ENCODE data around the gene SYPL2.

The SYPL2 gene

GRCh38 chr1:109484519-109484975 lies 18.2 kb downstream of the SYPL2 start:
- Histone ChIP-seq H3K27me3 (ENCODE audit: control insufficient read depth, insufficient read depth, low read length) (peaks cover 2% of the 10 kb centered on the region), H3K9ac (ENCODE audit: low read depth, low read length) (peak overlapping the region; percentile 49), H3K4me1 (ENCODE audit: control insufficient read depth, insufficient read depth, low read length) (peaks cover 3% of the 10 kb centered on the region), H3K9me3 (ENCODE audit: control insufficient read depth, insufficient read depth, low read length) (no peaks in the 10 kb centered on the region), H3K36me3 (ENCODE audit: control insufficient read depth, insufficient read depth, low read length) (peaks cover 11% of the 10 kb centered on the region), H3K4me3 (ENCODE audit: low read depth, low read length) (peak overlapping the region; percentile 96)

GRCh38 chr1:109485001-109485400 lies 18.7 kb downstream of the SYPL2 start:
- Histone ChIP-seq H3K4me3 (ENCODE audit: low read depth, low read length) (peak overlapping the region; percentile 96), H3K9ac (ENCODE audit: low read depth, low read length) (no peak overlapping the region), H3K36me3 (ENCODE audit: control insufficient read depth, insufficient read depth, low read length) (peaks cover 11% of the 10 kb centered on the region), H3K27me3 (ENCODE audit: control insufficient read depth, insufficient read depth, low read length) (peaks cover 2% of the 10 kb centered on the region), H3K4me1 (ENCODE audit: control insufficient read depth, insufficient read depth, low read length) (peaks cover 3% of the 10 kb centered on the region), H3K9me3 (ENCODE audit: control insufficient read depth, insufficient read depth, low read length) (no peaks in the 10 kb centered on the region)

DNA sequence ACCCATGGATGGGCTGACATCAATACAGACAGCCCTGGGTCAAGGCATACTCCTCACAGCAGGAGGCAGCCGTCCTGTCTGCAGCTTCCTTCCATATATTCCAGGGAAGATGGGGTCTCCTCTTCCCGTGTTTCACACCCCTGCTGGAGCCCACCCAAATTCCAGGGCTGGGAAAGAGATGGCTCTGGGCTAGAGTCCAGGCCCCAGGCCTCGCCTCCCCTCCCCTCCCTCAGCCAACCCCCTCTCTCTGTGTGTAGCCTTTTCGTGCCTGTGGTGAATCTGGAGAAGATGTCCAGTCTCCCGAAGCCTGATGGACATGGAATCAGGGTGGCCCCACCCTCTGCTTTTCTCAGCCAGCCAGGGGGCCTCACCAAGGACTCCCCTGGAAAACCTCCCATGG lies 20.9 kb downstream of the SYPL2 start:
- Histone ChIP-seq H3K9ac (ENCODE audit: low read depth, low read length) (no peak overlapping the region), H3K4me1 (ENCODE audit: control insufficient read depth, insufficient read depth, low read length) (peaks cover 3% of the 10 kb centered on the region), H3K27me3 (ENCODE audit: control insufficient read depth, insufficient read depth, low read length) (peaks cover 2% of the 10 kb centered on the region), H3K9me3 (ENCODE audit: control insufficient read depth, insufficient read depth, low read length) (no peaks in the 10 kb centered on the region), H3K36me3 (ENCODE audit: control insufficient read depth, insufficient read depth, low read length) (peaks cover 11% of the 10 kb centered on the region), H3K4me3 (ENCODE audit: low read depth, low read length) (no peak overlapping the region)

DNA sequence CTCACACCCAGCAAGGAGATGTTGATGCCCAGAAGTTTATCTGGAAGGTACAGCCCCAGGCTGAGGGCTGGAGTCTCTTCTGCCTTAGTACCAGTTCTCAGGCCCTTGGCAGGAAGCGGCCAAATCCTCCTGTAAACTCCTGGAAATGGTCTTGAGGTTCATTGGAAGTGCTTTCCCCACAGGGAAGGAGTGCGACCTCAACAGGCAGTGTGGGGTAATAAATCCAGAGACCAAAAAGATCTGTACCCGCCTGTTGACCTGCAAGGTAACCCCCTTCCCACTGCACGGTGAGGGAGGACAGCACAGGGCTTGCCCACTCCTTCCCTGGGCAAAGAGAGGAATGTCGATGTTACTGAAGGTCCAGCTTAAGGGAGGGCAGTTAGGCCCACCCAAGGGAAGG lies 21.9 kb downstream of the SYPL2 start:
- Histone ChIP-seq H3K9ac (ENCODE audit: low read depth, low read length) (no peak overlapping the region), H3K4me3 (ENCODE audit: low read depth, low read length) (no peak overlapping the region), H3K4me1 (ENCODE audit: control insufficient read depth, insufficient read depth, low read length) (peaks cover 3% of the 10 kb centered on the region), H3K36me3 (ENCODE audit: control insufficient read depth, insufficient read depth, low read length) (peaks cover 11% of the 10 kb centered on the region), H3K27me3 (ENCODE audit: control insufficient read depth, insufficient read depth, low read length) (no peaks in the 10 kb centered on the region), H3K9me3 (ENCODE audit: control insufficient read depth, insufficient read depth, low read length) (no peaks in the 10 kb centered on the region)

DNA sequence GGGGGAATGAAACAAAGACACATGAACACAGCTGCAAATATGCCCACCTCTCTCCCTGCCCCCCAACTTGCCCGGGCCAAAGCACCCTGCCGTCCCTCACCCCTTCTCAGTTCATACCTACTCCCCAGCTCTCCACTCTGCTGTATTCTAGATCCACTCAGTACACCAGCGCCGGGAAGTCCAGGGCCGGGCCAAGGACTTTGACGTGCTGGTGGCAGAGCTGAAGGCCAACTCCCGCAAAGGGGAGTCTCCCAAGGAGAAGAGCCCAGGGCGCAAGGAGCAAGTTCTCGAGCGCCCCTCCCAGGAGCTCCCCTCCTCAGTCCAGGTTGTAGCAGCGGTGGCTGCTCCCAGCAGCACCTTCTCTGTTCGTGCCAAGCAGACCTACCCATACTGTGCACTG lies 22.4 kb downstream of the SYPL2 start:
- Histone ChIP-seq H3K4me3 (ENCODE audit: low read depth, low read length) (no peak overlapping the region), H3K9me3 (ENCODE audit: control insufficient read depth, insufficient read depth, low read length) (no peaks in the 10 kb centered on the region), H3K4me1 (ENCODE audit: control insufficient read depth, insufficient read depth, low read length) (peaks cover 6% of the 10 kb centered on the region), H3K9ac (ENCODE audit: low read depth, low read length) (no peak overlapping the region), H3K27me3 (ENCODE audit: control insufficient read depth, insufficient read depth, low read length) (no peaks in the 10 kb centered on the region), H3K36me3 (ENCODE audit: control insufficient read depth, insufficient read depth, low read length) (peaks cover 11% of the 10 kb centered on the region)

GRCh38 chr1:109490029-109490933 lies 23.9 kb downstream of the SYPL2 start:
- Histone ChIP-seq H3K9ac (ENCODE audit: low read depth, low read length) (no peak overlapping the region), H3K9me3 (ENCODE audit: control insufficient read depth, insufficient read depth, low read length) (no peaks in the 10 kb centered on the region), H3K27me3 (ENCODE audit: control insufficient read depth, insufficient read depth, low read length) (no peaks in the 10 kb centered on the region), H3K4me3 (ENCODE audit: low read depth, low read length) (no peak overlapping the region), H3K36me3 (ENCODE audit: control insufficient read depth, insufficient read depth, low read length) (peaks cover 11% of the 10 kb centered on the region), H3K4me1 (ENCODE audit: control insufficient read depth, insufficient read depth, low read length) (peaks cover 4% of the 10 kb centered on the region)

DNA sequence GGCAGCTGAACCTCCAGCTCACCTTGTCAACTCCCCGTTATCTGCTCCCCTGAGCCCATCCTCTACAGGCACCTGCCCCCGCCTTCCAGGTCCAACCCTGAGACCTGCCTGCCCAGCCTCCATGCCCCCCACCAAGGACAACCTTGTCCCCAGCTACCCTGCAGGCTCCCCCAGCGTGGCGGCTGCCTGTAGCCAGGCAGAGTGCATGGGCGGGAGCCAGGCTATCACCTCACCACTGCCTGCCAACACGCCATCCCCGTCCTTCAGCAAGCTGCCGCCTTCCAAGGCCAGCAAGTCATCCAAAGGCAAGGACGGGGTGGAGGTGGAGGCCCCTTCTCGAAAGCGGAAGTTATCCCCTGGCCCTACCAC lies 24.6 kb downstream of the SYPL2 start:
- Histone ChIP-seq H3K36me3 (ENCODE audit: control insufficient read depth, insufficient read depth, low read length) (peaks cover 11% of the 10 kb centered on the region), H3K4me3 (ENCODE audit: low read depth, low read length) (no peak overlapping the region), H3K27me3 (ENCODE audit: control insufficient read depth, insufficient read depth, low read length) (no peaks in the 10 kb centered on the region), H3K9me3 (ENCODE audit: control insufficient read depth, insufficient read depth, low read length) (no peaks in the 10 kb centered on the region), H3K4me1 (ENCODE audit: control insufficient read depth, insufficient read depth, low read length) (peaks cover 3% of the 10 kb centered on the region), H3K9ac (ENCODE audit: low read depth, low read length) (no peak overlapping the region)

GRCh38 chr1:109491372-109491771 lies 25.0 kb downstream of the SYPL2 start:
- peaks cover 3% of the 10 kb centered on the region for H3K4me1 ChIP-seq (ENCODE audit: control insufficient read depth, insufficient read depth, low read length)
- H3K27me3 ChIP-seq (ENCODE audit: control insufficient read depth, insufficient read depth, low read length), result no peaks in the 10 kb centered on the region
- H3K9me3 ChIP-seq (ENCODE audit: control insufficient read depth, insufficient read depth, low read length), result no peaks in the 10 kb centered on the region
- H3K9ac ChIP-seq (ENCODE audit: low read depth, low read length), result no peak overlapping the region
- no peak overlapping the region for H3K4me3 ChIP-seq (ENCODE audit: low read depth, low read length)
- peaks cover 8% of the 10 kb centered on the region for H3K36me3 ChIP-seq (ENCODE audit: control insufficient read depth, insufficient read depth, low read length)

- no peak overlapping the region for H3K4me3 ChIP-seq (ENCODE audit: low read depth, low read length)
- no peaks in the 10 kb centered on the region for H3K27me3 ChIP-seq (ENCODE audit: control insufficient read depth, insufficient read depth, low read length)
- no peak overlapping the region for H3K9ac ChIP-seq (ENCODE audit: low read depth, low read length)
- no peaks in the 10 kb centered on the region for H3K9me3 ChIP-seq (ENCODE audit: control insufficient read depth, insufficient read depth, low read length)
- H3K4me1 ChIP-seq (ENCODE audit: control insufficient read depth, insufficient read depth, low read length), result peaks cover 7% of the 10 kb centered on the region
- peaks cover 6% of the 10 kb centered on the region for H3K36me3 ChIP-seq (ENCODE audit: control insufficient read depth, insufficient read depth, low read length)
Observed at GRCh38 chr1:109492779-109493178, 26.4 kb downstream of the SYPL2 start.

- H3K36me3 ChIP-seq (ENCODE audit: control insufficient read depth, insufficient read depth, low read length), result peaks cover 3% of the 10 kb centered on the region
- H3K4me1 ChIP-seq (ENCODE audit: control insufficient read depth, insufficient read depth, low read length), result peaks cover 9% of the 10 kb centered on the region
- peak overlapping the region; percentile 57 for H3K9ac ChIP-seq (ENCODE audit: low read depth, low read length)
- no peaks in the 10 kb centered on the region for H3K9me3 ChIP-seq (ENCODE audit: control insufficient read depth, insufficient read depth, low read length)
- H3K27me3 ChIP-seq (ENCODE audit: control insufficient read depth, insufficient read depth, low read length), result no peaks in the 10 kb centered on the region
- H3K4me3 ChIP-seq (ENCODE audit: low read depth, low read length), result no peak overlapping the region
Observed at GRCh38 chr1:109493227-109493626, 26.9 kb downstream of the SYPL2 start.

- Histone ChIP-seq H3K4me1 (ENCODE audit: control insufficient read depth, insufficient read depth, low read length) (peaks cover 9% of the 10 kb centered on the region), H3K9ac (ENCODE audit: low read depth, low read length) (peak within 1 kb of the TSS; percentile 57), H3K9me3 (ENCODE audit: control insufficient read depth, insufficient read depth, low read length) (no peaks in the 10 kb centered on the region), H3K4me3 (ENCODE audit: low read depth, low read length) (peak within 1 kb of the TSS; percentile 92), H3K36me3 (ENCODE audit: control insufficient read depth, insufficient read depth, low read length) (no peaks in the 10 kb centered on the region), H3K27me3 (ENCODE audit: control insufficient read depth, insufficient read depth, low read length) (no peaks in the 10 kb centered on the region)
Observed at GRCh38 chr1:109493805-109494539, 27.6 kb downstream of the SYPL2 start, which contains the start of gene CYB561D1. CYB561D1 (plus strand) TSS chr1:109494094; CDS start chr1:109494140, 46 bp downstream.

Data from iPS-15b (cell line).